Astrocyte (in vitro differentiated cells and primary cell): ENCODE data around the gene UBE2G1. TPM values are rescaled to one million over a fixed set of nuclear protein-coding genes. Genes with fewer than 3 reads are reported as not detected.

ENCODE experiments used
- DNase-seq: peaks from one replicate; pipeline ENCODE4 v3.0.0-alpha.2; 2010; ENCODE audit warnings: low read depth
- FAIRE-seq: peaks from 2 replicates; lab custom pipeline; 2011; peaks lifted over from hg19 to GRCh38; lab: Jason Lieb, UNC
- H2AFZ ChIP-seq: 2 replicates; pipeline ENCODE4 v1.6.0; 2012; ENCODE audit warnings: low read depth, low read length, inconsistent platforms
- H3K27ac ChIP-seq: 2 replicates; pipeline ENCODE4 v1.5.1; 2011; ENCODE audit warnings: low read depth, low read length, inconsistent platforms
- H3K27me3 ChIP-seq: 2 replicates; pipeline ENCODE4 v1.6.0; 2011; ENCODE audit warnings: low read length, inconsistent platforms; ENCODE audit not compliant: insufficient read depth
- H3K36me3 ChIP-seq: 2 replicates; pipeline ENCODE4 v1.5.1; 2011; ENCODE audit warnings: low read length, inconsistent platforms; ENCODE audit not compliant: insufficient read depth
- H3K4me1 ChIP-seq: 2 replicates; pipeline ENCODE4 v1.5.1; 2011; ENCODE audit warnings: low read length, inconsistent platforms; ENCODE audit not compliant: insufficient read depth
- H3K4me2 ChIP-seq: 2 replicates; pipeline ENCODE4 v1.6.0; 2012; ENCODE audit warnings: low read length, inconsistent platforms
- H3K4me3 ChIP-seq: 2 replicates; pipeline ENCODE4 v1.5.1; 2011; ENCODE audit warnings: low read depth, mild to moderate bottlenecking, low read length, inconsistent platforms; ENCODE audit not compliant: insufficient read depth
- H3K79me2 ChIP-seq: 2 replicates; pipeline ENCODE4 v1.6.0; 2012; ENCODE audit warnings: mild to moderate bottlenecking, low read length, inconsistent platforms; ENCODE audit not compliant: insufficient read depth
- H3K9ac ChIP-seq: 2 replicates; pipeline ENCODE4 v1.6.0; 2012; ENCODE audit warnings: mild to moderate bottlenecking, low read length, inconsistent platforms
- H3K9me3 ChIP-seq: 2 replicates; pipeline ENCODE4 v1.5.1; 2012; ENCODE audit warnings: low read depth, mild to moderate bottlenecking, low read length, inconsistent platforms; ENCODE audit not compliant: insufficient read depth
- H4K20me1 ChIP-seq: 2 replicates; pipeline ENCODE4 v1.6.0; 2012; ENCODE audit warnings: low read length, inconsistent platforms; ENCODE audit not compliant: insufficient read depth
- H3K27ac Mint-ChIP-seq: one replicate; pipeline ENCODE4 v1.8.0; 2021; ENCODE audit warnings: mild to moderate bottlenecking, mixed read lengths; ENCODE audit not compliant: unreplicated experiment
- H3K27me3 Mint-ChIP-seq: one replicate; pipeline ENCODE4 v1.8.0; 2021; ENCODE audit warnings: low read depth, mixed read lengths; ENCODE audit not compliant: unreplicated experiment
- H3K36me3 Mint-ChIP-seq: one replicate; pipeline ENCODE4 v1.8.0; 2021; ENCODE audit warnings: low read depth, mixed read lengths; ENCODE audit not compliant: unreplicated experiment
- H3K4me1 Mint-ChIP-seq: one replicate; pipeline ENCODE4 v1.8.0; 2021; ENCODE audit warnings: low read depth, mixed read lengths; ENCODE audit not compliant: unreplicated experiment
- H3K4me3 Mint-ChIP-seq: one replicate; pipeline ENCODE4 v1.8.0; 2021; ENCODE audit warnings: mild to moderate bottlenecking, moderate library complexity, mixed read lengths; ENCODE audit not compliant: unreplicated experiment
- H3K9me3 Mint-ChIP-seq: one replicate; pipeline ENCODE4 v1.8.0; 2021; ENCODE audit warnings: mild to moderate bottlenecking, mixed read lengths; ENCODE audit not compliant: unreplicated experiment
- EZH2 ChIP-seq: IDR thresholded peaks from 2 replicates; pipeline ENCODE4 v1.6.1; 2012; ENCODE audit warnings: mild to moderate bottlenecking, low read length, inconsistent platforms; ENCODE audit not compliant: insufficient read depth
- total RNA-seq: library from RNA; stranded (reverse); gene quantifications from 2 replicates; pipeline ENCODE4 v1.2.1, GENCODE V29; 2021
- TF ChIP-seq, protein P1 (sequence below): IDR thresholded peaks from 2 replicates; pipeline ENCODE4 v1.5.1; 2011; ENCODE audit warnings: low read depth, mild to moderate bottlenecking, inconsistent platforms, low read length, moderate library complexity; ENCODE audit not compliant: insufficient read depth

UBE2G1 gene
- total RNA-seq, 1 donor from 2014 or later, result 123 TPM

DNA sequence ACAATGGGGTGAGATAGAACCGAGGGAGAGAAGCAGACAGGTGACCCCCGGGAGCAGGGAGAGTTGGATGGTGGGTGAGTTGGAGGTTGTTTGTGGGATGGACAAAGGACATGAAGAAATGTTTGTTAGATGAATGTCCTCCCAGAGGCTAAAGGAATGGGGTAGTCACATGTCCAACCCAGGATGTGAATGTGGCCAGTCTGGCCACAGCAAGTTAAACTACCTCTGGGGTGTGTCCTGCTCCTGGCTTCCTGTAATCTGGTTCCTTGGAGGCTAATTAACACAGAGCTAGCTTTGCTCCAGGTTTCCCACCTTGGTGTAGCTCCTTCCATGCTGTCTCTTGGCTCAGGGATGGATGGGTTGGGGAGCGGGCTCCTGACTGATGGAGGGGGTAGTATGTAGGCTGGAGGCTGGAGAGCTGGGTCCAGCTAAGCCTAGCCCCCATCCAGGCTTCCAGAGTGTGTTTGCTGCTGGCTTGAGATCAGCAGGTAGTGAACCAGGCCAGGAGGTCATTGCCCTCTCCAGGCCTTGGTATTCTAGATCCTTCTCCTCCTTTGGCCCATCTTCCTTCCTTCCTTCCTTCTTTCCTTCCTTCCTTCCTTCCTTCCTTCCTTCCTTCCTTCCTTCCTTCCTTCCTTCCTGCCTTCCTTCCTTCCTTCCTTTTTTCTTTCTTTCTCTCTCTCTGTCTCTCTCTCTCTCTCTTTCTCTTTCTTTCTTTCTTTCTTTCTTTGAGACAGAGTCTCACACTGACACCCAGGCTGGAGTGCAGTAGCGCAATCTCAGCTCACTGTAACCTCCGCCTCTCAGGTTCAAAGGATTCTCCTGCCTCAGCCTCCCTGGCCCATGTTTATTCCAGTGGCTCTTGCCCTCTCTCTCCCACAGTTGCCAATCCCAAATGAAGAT, 28.0 kb upstream of the UBE2G1 start:
- H3K4me3 Mint-ChIP-seq, result no peak overlapping the region
- no peaks in the 10 kb centered on the region for H3K9me3 Mint-ChIP-seq
- H3K27ac Mint-ChIP-seq, result no peak overlapping the region
- Histone ChIP-seq H3K9me3 (no peaks in the 10 kb centered on the region), H3K4me2 (no peak overlapping the region), H3K79me2 (no peaks in the 10 kb centered on the region), H3K27me3 (no peaks in the 10 kb centered on the region), H3K9ac (no peak overlapping the region), H3K27ac (no peak overlapping the region), H3K36me3 (no peaks in the 10 kb centered on the region), H4K20me1 (no peaks in the 10 kb centered on the region), H3K4me1 (no peaks in the 10 kb centered on the region), H2AFZ (no peak overlapping the region), H3K4me3 (no peak overlapping the region)
- TF ChIP-seq EZH2, result no peak
- TF ChIP-seq, protein P1, sequence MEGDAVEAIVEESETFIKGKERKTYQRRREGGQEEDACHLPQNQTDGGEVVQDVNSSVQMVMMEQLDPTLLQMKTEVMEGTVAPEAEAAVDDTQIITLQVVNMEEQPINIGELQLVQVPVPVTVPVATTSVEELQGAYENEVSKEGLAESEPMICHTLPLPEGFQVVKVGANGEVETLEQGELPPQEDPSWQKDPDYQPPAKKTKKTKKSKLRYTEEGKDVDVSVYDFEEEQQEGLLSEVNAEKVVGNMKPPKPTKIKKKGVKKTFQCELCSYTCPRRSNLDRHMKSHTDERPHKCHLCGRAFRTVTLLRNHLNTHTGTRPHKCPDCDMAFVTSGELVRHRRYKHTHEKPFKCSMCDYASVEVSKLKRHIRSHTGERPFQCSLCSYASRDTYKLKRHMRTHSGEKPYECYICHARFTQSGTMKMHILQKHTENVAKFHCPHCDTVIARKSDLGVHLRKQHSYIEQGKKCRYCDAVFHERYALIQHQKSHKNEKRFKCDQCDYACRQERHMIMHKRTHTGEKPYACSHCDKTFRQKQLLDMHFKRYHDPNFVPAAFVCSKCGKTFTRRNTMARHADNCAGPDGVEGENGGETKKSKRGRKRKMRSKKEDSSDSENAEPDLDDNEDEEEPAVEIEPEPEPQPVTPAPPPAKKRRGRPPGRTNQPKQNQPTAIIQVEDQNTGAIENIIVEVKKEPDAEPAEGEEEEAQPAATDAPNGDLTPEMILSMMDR, result no peak
- no peaks in the 10 kb centered on the region for H3K36me3 Mint-ChIP-seq
- FAIRE-seq, result no peak
- no peak for DNase-seq
- peaks cover 12% of the 10 kb centered on the region for H3K27me3 Mint-ChIP-seq
- H3K4me1 Mint-ChIP-seq, result peaks cover 2% of the 10 kb centered on the region

DNA sequence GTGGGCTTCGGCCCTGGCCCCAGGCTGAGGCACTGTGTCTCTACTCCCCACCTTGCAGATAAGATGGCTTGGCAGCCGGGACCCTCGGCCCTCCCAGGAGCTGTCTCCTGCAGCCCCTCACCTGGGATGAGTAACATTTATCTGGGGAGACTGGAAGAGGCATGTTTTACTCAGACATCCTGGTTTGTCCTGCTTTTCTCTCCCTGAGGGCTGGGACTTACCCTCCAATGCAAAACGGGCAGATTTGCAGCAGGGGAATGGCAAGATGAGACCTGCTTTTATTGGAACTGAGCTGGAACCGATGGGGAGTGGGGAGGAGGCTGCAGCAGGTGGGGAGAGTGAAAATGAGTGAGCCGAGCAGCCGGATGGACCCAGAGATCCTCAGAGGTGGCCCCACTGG, 27.3 kb upstream of the UBE2G1 start:
- no peaks in the 10 kb centered on the region for H3K36me3 ChIP-seq
- peaks cover 2% of the 10 kb centered on the region for H3K4me1 Mint-ChIP-seq
- H3K9ac ChIP-seq, result no peak overlapping the region
- no peaks in the 10 kb centered on the region for H3K9me3 Mint-ChIP-seq
- no peak overlapping the region for H3K4me3 Mint-ChIP-seq
- no peaks in the 10 kb centered on the region for H3K4me1 ChIP-seq
- no peaks in the 10 kb centered on the region for H4K20me1 ChIP-seq
- H3K27me3 ChIP-seq, result no peaks in the 10 kb centered on the region
- H3K9me3 ChIP-seq, result no peaks in the 10 kb centered on the region
- FAIRE-seq, result no peak
- H3K27ac ChIP-seq, result no peak overlapping the region
- no peak overlapping the region for H2AFZ ChIP-seq
- no peak for DNase-seq
- H3K36me3 Mint-ChIP-seq, result no peaks in the 10 kb centered on the region
- H3K4me3 ChIP-seq, result no peak overlapping the region
- peaks cover 12% of the 10 kb centered on the region for H3K27me3 Mint-ChIP-seq
- TF ChIP-seq, protein P1, result no peak
- no peak for TF ChIP-seq EZH2
- no peaks in the 10 kb centered on the region for H3K79me2 ChIP-seq
- H3K4me2 ChIP-seq, result no peak overlapping the region
- H3K27ac Mint-ChIP-seq, result no peak overlapping the region

DNA sequence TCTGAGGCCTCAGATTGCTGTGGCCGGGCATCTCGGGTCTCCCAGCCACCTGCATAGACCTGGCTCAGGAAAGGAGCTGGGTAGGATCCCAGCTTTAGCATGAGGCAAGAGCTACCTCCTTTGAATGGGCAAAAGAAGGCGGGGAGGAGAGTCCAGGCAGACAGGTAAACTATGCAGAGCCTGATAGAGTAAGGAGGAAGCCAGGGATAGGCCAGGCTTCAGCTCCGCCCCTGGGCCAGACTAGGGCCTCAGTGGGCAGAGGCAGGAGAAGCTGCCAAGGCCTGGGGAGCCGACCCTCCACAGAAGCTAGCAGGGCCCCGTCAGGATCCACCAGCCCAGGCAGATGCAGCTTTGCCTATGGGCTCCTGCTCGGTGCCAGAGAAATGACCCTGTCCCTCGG, 22.6 kb upstream of the UBE2G1 start:
- no peak overlapping the region for H3K4me2 ChIP-seq
- H3K79me2 ChIP-seq, result no peaks in the 10 kb centered on the region
- no peak for TF ChIP-seq EZH2
- TF ChIP-seq, protein P1, result no peak
- Mint-ChIP-seq H3K27ac (no peak overlapping the region), H3K27me3 (no peaks in the 10 kb centered on the region), H3K9me3 (no peaks in the 10 kb centered on the region), H3K36me3 (no peaks in the 10 kb centered on the region), H3K4me1 (peaks cover 2% of the 10 kb centered on the region), H3K4me3 (no peak overlapping the region)
- no peak overlapping the region for H3K27ac ChIP-seq
- H3K27me3 ChIP-seq, result peaks cover 2% of the 10 kb centered on the region
- no peak for DNase-seq
- no peak overlapping the region for H2AFZ ChIP-seq
- no peak overlapping the region for H3K9ac ChIP-seq
- no peak overlapping the region for H3K4me3 ChIP-seq
- H3K36me3 ChIP-seq, result no peaks in the 10 kb centered on the region
- no peaks in the 10 kb centered on the region for H4K20me1 ChIP-seq
- no peaks in the 10 kb centered on the region for H3K9me3 ChIP-seq
- H3K4me1 ChIP-seq, result no peaks in the 10 kb centered on the region
- FAIRE-seq, result no peak
